ENCODE results near the gene MCF2L2. TPM values are rescaled to one million over a fixed set of nuclear protein-coding genes. Genes with fewer than 3 reads are reported as not detected.

The MCF2L2 gene
- total and polyA plus RNA-seq, 2 of the 13 experiments (the other 11 are each of a cell fraction or from before 2014, with no cell fraction given), result not detected

DNA sequence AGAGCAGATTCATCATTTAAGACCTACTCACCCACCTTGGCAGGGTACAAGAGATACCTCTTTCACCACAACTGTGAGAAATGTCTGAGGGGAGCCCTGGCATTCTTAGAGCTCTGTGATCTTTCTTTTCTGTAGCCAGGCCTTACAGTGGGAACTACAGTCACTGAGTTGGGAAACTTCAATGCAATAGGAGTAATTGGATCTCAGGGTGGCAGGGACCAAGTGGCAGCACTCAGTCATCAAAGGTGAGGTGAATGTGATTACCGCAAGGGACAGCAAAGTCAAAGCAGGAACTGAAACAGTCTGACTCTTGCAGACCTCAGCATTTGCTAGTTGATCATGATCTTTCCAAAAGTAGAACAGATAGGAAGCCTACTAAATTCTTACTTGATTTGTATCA is 7.2 kb upstream of the MCF2L2 start:
- 81% methylated on average over 1 of the region's 1 CpG for WGBS (ENCODE audit: low lambda C conversion rate)
- no peak for DNase-seq (ENCODE audit: low spot score)
- Histone ChIP-seq H3K4me3 (replicated peaks in 1 of 3; ENCODE audit: insufficient read depth in 1 of 3, low read depth in 2 of 3, low read length in 3 of 3) (no peak overlapping the region), H3K36me3 (replicated peaks in 1 of 2; ENCODE audit: control insufficient read depth in 1 of 2, insufficient read depth in 2 of 2, low read length in 2 of 2) (no peaks in the 10 kb centered on the region), H2AFZ (ENCODE audit: low read length) (no peak overlapping the region), H3K27me3 (ENCODE audit: control insufficient read depth in 1 of 2, insufficient read depth in 2 of 2, low read length in 2 of 2) (peaks cover 0 to 16% of the 10 kb centered on the region in 2 experiments; a peak in 2 of 5 replicates), H3K27ac (ENCODE audit: extremely low read length, insufficient read depth, low read length) (no peak overlapping the region), H3K79me2 (ENCODE audit: insufficient read depth, low read length) (no peaks in the 10 kb centered on the region), H3K4me1 (ENCODE audit: insufficient read depth, low read length) (no peaks in the 10 kb centered on the region), H3K9me3 (ENCODE audit: low read length) (no peaks in the 10 kb centered on the region), H3K4me2 (ENCODE audit: low read depth, low read length) (no peak overlapping the region), H3K9ac (ENCODE audit: insufficient read depth, low read depth, low read length) (no peak overlapping the region), H4K20me1 (ENCODE audit: insufficient read depth, low read length) (no peaks in the 10 kb centered on the region)
- no peak for FAIRE-seq
- in situ Hi-C loops (cut with HindIII; ENCODE audit: extremely low pct_ligation_motif_present, low pct_unique_long_range_greater_than_20kb), result no loop called here
- intact Hi-C loops (cut with micrococcal nuclease; ENCODE audit: unreplicated experiment), result no loop called here
- ChIA-PET CTCF (ENCODE audit: low intra/inter-chr PET ratio, low total read pairs) (no interaction called here), POLR2A (no interaction called here)
- BruUV-seq (replicated peaks), result no TSS peak
- ATAC-seq, result no peak
- TF ChIP-seq ZNF496 (CRISPR knock-in tag; IDR thresholded peaks at IDR 0.05; ENCODE audit: insufficient replicate concordance) (no peak), FOXP1 (IDR thresholded peaks at IDR 0.05) (no peak), FOXP1 (CRISPR knock-in tag; IDR thresholded peaks at IDR 0.05) (no peak), ZNF263 (CRISPR knock-in tag; IDR thresholded peaks at IDR 0.05) (no peak), ZNF136 (CRISPR knock-in tag; IDR thresholded peaks at IDR 0.05; ENCODE audit: low read depth) (no peak), CCAR2 (optimal IDR thresholded peaks at IDR 0.05; ENCODE audit: low read depth, low read length) (no peak), FOXM1 (CRISPR knock-in tag; IDR thresholded peaks at IDR 0.05) (no peak), ZNF382 (CRISPR knock-in tag; IDR thresholded peaks at IDR 0.05; ENCODE audit: borderline replicate concordance) (no peak), ZNF570 (CRISPR knock-in tag; IDR thresholded peaks at IDR 0.05; ENCODE audit: borderline replicate concordance) (no peak), ZNF101 (CRISPR knock-in tag; IDR thresholded peaks at IDR 0.05; ENCODE audit: borderline replicate concordance, low read depth) (no peak), SMAD3 (CRISPR knock-in tag; IDR thresholded peaks at IDR 0.05) (no peak), EZH2 (conservative IDR thresholded peaks at IDR 0.05; ENCODE audit: low read depth, low read length) (no peak), KLF16 (CRISPR knock-in tag; IDR thresholded peaks at IDR 0.05) (no peak), DNMT1 (CRISPR knock-in tag; IDR thresholded peaks at IDR 0.05) (no peak), ZC3H13 (CRISPR knock-in tag; IDR thresholded peaks at IDR 0.05) (no peak), KMT2A (CRISPR knock-in tag; IDR thresholded peaks at IDR 0.05) (no peak)
- TF ChIP-seq, protein P1, sequence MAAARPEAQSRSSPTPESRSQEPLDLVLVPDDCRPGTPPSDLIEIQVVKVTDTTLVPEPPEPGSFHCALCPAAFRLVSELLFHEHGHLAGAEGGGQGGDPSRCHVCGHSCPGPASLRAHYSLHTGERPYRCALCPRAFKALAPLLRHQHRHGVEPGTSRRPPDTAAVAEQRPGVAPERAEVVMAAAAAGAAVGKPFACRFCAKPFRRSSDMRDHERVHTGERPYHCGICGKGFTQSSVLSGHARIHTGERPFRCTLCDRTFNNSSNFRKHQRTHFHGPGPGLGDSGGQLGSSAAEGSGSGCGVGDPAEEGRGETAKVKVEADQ (CRISPR knock-in tag; IDR thresholded peaks at IDR 0.05; ENCODE audit: borderline replicate concordance), result no peak
- TF ChIP-seq, protein P2, sequence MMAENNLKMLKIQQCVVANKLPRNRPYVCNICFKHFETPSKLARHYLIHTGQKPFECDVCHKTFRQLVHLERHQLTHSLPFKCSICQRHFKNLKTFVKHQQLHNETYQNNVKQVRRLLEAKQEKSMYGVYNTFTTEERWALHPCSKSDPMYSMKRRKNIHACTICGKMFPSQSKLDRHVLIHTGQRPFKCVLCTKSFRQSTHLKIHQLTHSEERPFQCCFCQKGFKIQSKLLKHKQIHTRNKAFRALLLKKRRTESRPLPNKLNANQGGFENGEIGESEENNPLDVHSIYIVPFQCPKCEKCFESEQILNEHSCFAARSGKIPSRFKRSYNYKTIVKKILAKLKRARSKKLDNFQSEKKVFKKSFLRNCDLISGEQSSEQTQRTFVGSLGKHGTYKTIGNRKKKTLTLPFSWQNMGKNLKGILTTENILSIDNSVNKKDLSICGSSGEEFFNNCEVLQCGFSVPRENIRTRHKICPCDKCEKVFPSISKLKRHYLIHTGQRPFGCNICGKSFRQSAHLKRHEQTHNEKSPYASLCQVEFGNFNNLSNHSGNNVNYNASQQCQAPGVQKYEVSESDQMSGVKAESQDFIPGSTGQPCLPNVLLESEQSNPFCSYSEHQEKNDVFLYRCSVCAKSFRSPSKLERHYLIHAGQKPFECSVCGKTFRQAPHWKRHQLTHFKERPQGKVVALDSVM (CRISPR knock-in tag; IDR thresholded peaks at IDR 0.05), result no peak
- TF ChIP-seq, protein P3, sequence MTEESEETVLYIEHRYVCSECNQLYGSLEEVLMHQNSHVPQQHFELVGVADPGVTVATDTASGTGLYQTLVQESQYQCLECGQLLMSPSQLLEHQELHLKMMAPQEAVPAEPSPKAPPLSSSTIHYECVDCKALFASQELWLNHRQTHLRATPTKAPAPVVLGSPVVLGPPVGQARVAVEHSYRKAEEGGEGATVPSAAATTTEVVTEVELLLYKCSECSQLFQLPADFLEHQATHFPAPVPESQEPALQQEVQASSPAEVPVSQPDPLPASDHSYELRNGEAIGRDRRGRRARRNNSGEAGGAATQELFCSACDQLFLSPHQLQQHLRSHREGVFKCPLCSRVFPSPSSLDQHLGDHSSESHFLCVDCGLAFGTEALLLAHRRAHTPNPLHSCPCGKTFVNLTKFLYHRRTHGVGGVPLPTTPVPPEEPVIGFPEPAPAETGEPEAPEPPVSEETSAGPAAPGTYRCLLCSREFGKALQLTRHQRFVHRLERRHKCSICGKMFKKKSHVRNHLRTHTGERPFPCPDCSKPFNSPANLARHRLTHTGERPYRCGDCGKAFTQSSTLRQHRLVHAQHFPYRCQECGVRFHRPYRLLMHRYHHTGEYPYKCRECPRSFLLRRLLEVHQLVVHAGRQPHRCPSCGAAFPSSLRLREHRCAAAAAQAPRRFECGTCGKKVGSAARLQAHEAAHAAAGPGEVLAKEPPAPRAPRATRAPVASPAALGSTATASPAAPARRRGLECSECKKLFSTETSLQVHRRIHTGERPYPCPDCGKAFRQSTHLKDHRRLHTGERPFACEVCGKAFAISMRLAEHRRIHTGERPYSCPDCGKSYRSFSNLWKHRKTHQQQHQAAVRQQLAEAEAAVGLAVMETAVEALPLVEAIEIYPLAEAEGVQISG (CRISPR knock-in tag; IDR thresholded peaks at IDR 0.05), result no peak

All from HepG2 (cell line).